OCI-LY7 (cell line): ENCODE measurements around the gene RBM47.

Experiments used
- EZH2phosphoT487 ChIP-seq: fragments of 200-600 bp; sonication (generic); IDR thresholded peaks from 2 replicates; pipeline ENCODE4 v1.6.1; 2018; ENCODE audit warnings: low read depth, borderline replicate concordance, mild to moderate bottlenecking, mixed run types, antibody characterized with exemption, low read length, moderate library complexity, mixed read lengths
- TF ChIP-seq, protein P1 (sequence below): fragments of 200-600 bp; sonication (generic); conservative IDR thresholded peaks from 2 replicates; pipeline ENCODE4 v1.5.1; 2014; ENCODE audit warnings: mild to moderate bottlenecking, antibody characterized with exemption, low read length, moderate library complexity, mixed read lengths

DNA sequence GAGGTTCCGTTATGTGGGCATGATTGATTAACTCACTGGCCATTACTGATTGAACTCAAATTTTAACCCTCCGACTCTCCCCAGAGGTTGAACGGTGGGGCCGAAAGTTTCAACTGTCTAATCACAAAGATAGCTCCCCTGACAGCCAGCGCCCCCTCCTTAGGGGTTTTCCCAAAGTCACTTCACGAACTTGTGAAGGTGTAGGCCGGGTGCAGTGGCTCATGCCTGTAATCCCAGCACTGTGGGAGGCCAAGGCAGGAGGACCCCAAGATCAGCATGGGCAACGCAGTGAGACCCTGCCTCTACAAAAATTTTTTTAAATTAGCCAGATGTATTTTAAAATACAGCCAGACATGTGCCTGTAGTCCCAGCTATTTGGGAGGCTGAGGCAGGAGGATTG is 39.8 kb upstream of the RBM47 start:
- TF ChIP-seq, protein P1, sequence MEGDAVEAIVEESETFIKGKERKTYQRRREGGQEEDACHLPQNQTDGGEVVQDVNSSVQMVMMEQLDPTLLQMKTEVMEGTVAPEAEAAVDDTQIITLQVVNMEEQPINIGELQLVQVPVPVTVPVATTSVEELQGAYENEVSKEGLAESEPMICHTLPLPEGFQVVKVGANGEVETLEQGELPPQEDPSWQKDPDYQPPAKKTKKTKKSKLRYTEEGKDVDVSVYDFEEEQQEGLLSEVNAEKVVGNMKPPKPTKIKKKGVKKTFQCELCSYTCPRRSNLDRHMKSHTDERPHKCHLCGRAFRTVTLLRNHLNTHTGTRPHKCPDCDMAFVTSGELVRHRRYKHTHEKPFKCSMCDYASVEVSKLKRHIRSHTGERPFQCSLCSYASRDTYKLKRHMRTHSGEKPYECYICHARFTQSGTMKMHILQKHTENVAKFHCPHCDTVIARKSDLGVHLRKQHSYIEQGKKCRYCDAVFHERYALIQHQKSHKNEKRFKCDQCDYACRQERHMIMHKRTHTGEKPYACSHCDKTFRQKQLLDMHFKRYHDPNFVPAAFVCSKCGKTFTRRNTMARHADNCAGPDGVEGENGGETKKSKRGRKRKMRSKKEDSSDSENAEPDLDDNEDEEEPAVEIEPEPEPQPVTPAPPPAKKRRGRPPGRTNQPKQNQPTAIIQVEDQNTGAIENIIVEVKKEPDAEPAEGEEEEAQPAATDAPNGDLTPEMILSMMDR = no peak
- no peak for TF ChIP-seq EZH2phosphoT487
